MCF 10A (cell line): ENCODE results near the gene RNF20. TPM values are rescaled to one million over a fixed set of nuclear protein-coding genes. Genes with fewer than 3 reads are reported as not detected.
"Not testable (repeated sequence)": the region's sequence is repeated elsewhere in the genome, so short reads cannot be mapped to it uniquely, and the experiment has no call there.

ENCODE experiments used
- BruUV-seq: library from RNA; stranded (reverse); fragments of 400-500 nt; replicated peaks from 2 replicates; lab custom pipeline; 2021; lab: Mats Ljungman, UMichigan
- CTCF ChIA-PET: fragments of 300-600 bp; sonication (Branson Sonifier 250); formaldehyde crosslinking; extraction: SDS; loops from one replicate; lab custom pipeline; 2021; ENCODE audit warnings: antibody characterized with exemption, inconsistent platforms; lab: Yijun Ruan, JAX
- POLR2A ChIA-PET: fragments of 300-600, 350-650 bp; sonication (Branson Sonifier 250); formaldehyde crosslinking; extraction: SDS; loops from one replicate; lab custom pipeline; 2020; ENCODE audit warnings: antibody characterized with exemption, inconsistent platforms; lab: Yijun Ruan, JAX
- DNase-seq: peaks from one replicate; pipeline ENCODE4 v3.0.0-alpha.2; 2018; ENCODE audit not compliant: unreplicated experiment
- H3K27ac Mint-ChIP-seq: one replicate; pipeline ENCODE4 v1.8.0; 2022; ENCODE audit warnings: mild to moderate bottlenecking, low read depth, mixed read lengths; ENCODE audit not compliant: unreplicated experiment
- H3K27me3 Mint-ChIP-seq: one replicate; pipeline ENCODE4 v1.8.0; 2022; ENCODE audit warnings: mixed read lengths; ENCODE audit not compliant: insufficient read depth, unreplicated experiment
- H3K36me3 Mint-ChIP-seq: one replicate; pipeline ENCODE4 v1.8.0; 2022; ENCODE audit warnings: mild to moderate bottlenecking, moderate library complexity, mixed read lengths; ENCODE audit not compliant: insufficient read depth, unreplicated experiment
- H3K4me1 Mint-ChIP-seq: one replicate; pipeline ENCODE4 v1.8.0; 2022; ENCODE audit warnings: mixed read lengths; ENCODE audit not compliant: insufficient read depth, unreplicated experiment
- H3K4me3 Mint-ChIP-seq: one replicate; pipeline ENCODE4 v1.8.0; 2022; ENCODE audit warnings: mild to moderate bottlenecking, moderate library complexity, mixed read lengths; ENCODE audit not compliant: unreplicated experiment
- H3K9me3 Mint-ChIP-seq: one replicate; pipeline ENCODE4 v1.8.0; 2022; ENCODE audit warnings: mixed read lengths; ENCODE audit not compliant: unreplicated experiment
- CTCF ChIP-seq: fragments of 200-600 bp; IDR thresholded peaks from one replicate; pipeline ENCODE4 v1.8.0; 2022; ENCODE audit warnings: antibody characterized with exemption, mild to moderate bottlenecking; ENCODE audit not compliant: unreplicated experiment
- intact Hi-C: fragments of 100-400 bp; cut with micrococcal nuclease; formaldehyde crosslinking; loops from 2 replicates; pipeline ENCODE4 v1.14.1; 2022
- total RNA-seq: library from RNA; stranded (reverse); gene quantifications from 2 replicates; pipeline ENCODE4 v1.2.3, GENCODE V29; 2022

Gene RNF20
- total RNA-seq, 1 experiment from 2014 or later: 41.6 TPM

- BruUV-seq: no TSS peak
- intact Hi-C loops: no loop called here
- Mint-ChIP-seq H3K4me3 (no peak overlapping the region), H3K27ac (no peak overlapping the region), H3K27me3 (no peaks in the 10 kb centered on the region), H3K9me3 (no peaks in the 10 kb centered on the region), H3K4me1 (peaks cover 5% of the 10 kb centered on the region), H3K36me3 (peaks cover 11% of the 10 kb centered on the region)
- TF ChIP-seq CTCF: no peak
- ChIA-PET CTCF (interaction anchor here (1.1 to 26.6 kb wide), 3 partner anchors 21 to 75 kb away, joined by 4 to 751 read pairs (median 4); no protein-coding TSS in a partner anchor), POLR2A (no interaction called here)
- no peak for DNase-seq
Measured at GRCh38 chr9:101540069-101540468, 6.4 kb downstream of the RNF20 start.

GRCh38 chr9:101543098-101543735, 9.6 kb downstream of the RNF20 start:
- Mint-ChIP-seq H3K4me1 (peaks cover 5% of the 10 kb centered on the region), H3K9me3 (no peaks in the 10 kb centered on the region), H3K4me3 (no peak overlapping the region), H3K36me3 (peaks cover 42% of the 10 kb centered on the region), H3K27me3 (no peaks in the 10 kb centered on the region), H3K27ac (no peak overlapping the region)
- POLR2A ChIA-PET: no interaction called here
- CTCF ChIA-PET: interaction anchor here (0.9 to 3.2 kb wide), 2 partner anchors 11 to 84 kb away, joined by 4 to 12 read pairs; no protein-coding TSS in a partner anchor
- BruUV-seq: no TSS peak
- no peak for DNase-seq
- intact Hi-C loops: no loop called here
- TF ChIP-seq CTCF: no peak

DNA sequence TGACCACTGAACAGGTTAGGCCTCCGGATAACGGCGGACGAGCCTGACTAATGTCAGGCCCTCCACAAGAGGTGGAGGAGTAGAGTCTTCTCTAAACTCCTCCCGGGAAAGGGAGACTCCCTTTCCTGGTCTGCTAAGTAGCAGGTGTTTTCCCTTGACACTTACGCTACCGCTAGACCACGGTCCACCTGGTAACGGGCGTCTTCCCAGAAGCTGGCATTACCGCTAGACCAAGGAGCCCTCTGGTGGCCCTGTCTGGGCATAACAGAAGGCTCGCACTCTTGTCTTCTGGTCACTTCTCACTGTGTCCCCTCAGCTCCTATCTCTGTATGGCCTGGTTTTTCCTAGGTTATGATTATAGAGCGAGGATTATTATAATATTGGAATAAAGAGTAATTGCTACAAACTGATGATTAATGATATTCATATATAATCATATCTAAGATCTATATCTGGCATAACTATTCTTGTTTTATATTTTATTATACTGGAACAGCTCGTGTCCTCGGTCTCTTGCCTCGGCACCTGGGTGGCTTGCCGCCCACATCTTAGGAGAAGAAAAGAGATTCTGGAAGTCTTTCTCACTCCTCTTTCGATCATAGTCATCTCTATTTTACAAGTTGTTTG, 15.9 kb downstream of the RNF20 start:
- H3K27me3 Mint-ChIP-seq, BruUV-seq, intact Hi-C loops, H3K27ac Mint-ChIP-seq, DNase-seq, H3K4me3 Mint-ChIP-seq, POLR2A ChIA-PET, H3K9me3 Mint-ChIP-seq, H3K4me1 Mint-ChIP-seq: not testable (repeated sequence)
- CTCF ChIA-PET: interaction anchor here (0.6 to 1.7 kb wide), 7 partner anchors 13 to 1534 kb away, joined by 3 to 7 read pairs (median 3); no protein-coding TSS in a partner anchor
- peaks cover 75% of the 10 kb centered on the region for H3K36me3 Mint-ChIP-seq
- TF ChIP-seq CTCF: peak; percentile 35

DNA sequence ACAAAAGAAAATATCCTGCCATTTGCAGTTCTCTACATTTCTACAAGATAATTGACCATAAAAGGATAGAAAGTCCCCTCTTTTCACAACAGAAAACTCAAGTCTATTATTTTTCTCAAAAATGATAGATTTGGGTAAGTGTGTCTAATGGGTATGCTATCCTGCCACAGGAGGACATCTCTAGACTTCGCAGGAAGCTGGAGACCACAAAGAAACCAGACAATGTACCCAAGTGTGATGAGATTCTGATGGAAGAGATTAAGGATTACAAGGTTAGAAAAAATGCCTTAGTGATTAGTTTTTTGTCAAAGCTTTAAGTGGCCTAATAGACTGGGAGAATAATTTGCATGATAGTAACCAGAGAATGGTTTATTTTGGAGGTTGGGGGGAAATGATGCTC, 28.1 kb downstream of the RNF20 start:
- no peak for TF ChIP-seq CTCF
- Mint-ChIP-seq H3K9me3 (no peaks in the 10 kb centered on the region), H3K27me3 (no peaks in the 10 kb centered on the region), H3K4me1 (no peaks in the 10 kb centered on the region), H3K36me3 (peaks cover 93% of the 10 kb centered on the region), H3K4me3 (no peak overlapping the region), H3K27ac (no peak overlapping the region)
- CTCF ChIA-PET: interaction anchor here (0.8 to 2.4 kb wide), 5 partner anchors 9 to 113 kb away, joined by 3 to 9 read pairs (median 4); no protein-coding TSS in a partner anchor
- POLR2A ChIA-PET: no interaction called here
- intact Hi-C loops: no loop called here
- DNase-seq: no peak
- no TSS peak for BruUV-seq
